Measurements from ENCODE around the gene HOXC10.
A peak's percentile ranks its signal among the peaks of the same experiment; 100 is the strongest.

DNA sequence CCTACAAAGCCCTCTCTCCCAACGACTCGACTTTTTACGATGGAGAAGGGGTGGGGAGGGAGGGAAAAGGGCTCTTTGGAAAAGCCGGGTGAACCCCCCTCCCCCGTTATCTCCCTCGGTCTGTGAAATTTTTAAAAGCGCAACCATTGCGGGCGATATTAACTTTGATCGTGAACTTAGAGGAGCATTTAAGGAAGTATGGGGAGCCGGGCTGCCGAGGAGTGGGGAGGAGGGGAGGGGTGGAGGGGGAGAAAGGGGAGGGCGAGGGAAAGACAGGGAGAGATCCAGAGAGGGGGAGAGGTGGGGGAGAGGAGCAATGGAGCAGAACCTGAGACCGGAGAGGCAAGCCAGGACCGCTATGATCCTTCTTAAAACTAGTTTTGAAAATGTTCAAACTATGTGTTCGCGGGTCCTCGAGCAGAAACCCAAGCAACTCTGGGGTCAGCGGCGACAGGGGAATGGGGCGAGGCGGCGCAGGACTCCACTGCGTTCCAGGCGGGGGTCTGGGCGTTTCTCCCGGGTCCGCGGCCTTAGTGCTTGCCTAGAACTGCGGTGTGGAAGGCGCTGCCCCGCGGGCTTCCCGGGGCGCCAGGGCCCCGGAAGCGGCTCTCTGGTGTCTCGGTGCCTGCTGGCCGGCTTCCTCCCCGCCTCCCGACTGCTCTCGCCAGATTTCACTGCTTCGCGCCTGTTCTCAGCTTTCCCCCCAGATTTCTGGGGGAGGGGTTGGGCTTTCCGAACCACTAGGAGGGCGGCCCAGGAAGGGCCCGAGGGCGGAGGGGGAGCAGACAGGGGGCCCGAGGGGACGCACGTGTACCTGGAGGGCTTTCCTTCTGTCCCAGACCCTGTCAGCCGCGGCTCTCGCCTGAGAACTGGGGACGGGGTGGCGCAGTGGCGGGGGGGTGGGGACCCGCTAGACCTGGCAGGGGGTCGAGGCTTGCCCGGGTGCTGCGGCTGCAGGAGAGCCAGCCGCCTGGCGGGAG lies 10.6 kb upstream of the HOXC10 start, which contains the start of gene HOTAIR:
- TF ChIP-seq, protein P1, sequence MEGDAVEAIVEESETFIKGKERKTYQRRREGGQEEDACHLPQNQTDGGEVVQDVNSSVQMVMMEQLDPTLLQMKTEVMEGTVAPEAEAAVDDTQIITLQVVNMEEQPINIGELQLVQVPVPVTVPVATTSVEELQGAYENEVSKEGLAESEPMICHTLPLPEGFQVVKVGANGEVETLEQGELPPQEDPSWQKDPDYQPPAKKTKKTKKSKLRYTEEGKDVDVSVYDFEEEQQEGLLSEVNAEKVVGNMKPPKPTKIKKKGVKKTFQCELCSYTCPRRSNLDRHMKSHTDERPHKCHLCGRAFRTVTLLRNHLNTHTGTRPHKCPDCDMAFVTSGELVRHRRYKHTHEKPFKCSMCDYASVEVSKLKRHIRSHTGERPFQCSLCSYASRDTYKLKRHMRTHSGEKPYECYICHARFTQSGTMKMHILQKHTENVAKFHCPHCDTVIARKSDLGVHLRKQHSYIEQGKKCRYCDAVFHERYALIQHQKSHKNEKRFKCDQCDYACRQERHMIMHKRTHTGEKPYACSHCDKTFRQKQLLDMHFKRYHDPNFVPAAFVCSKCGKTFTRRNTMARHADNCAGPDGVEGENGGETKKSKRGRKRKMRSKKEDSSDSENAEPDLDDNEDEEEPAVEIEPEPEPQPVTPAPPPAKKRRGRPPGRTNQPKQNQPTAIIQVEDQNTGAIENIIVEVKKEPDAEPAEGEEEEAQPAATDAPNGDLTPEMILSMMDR (IDR thresholded peaks at IDR 0.05 in 4 of 5, conservative IDR thresholded peaks at IDR 0.05 in 1 of 5): no peak
- peak in 1 of 2 donors; percentile 13 for TF ChIP-seq POLR2A (IDR thresholded peaks at IDR 0.05)

Measured in gastrocnemius medialis (tissue), 4 donors.